Psoas muscle (tissue), 8 donors: Measurements from ENCODE around the gene LIMA1. TPM values are rescaled to one million over a fixed set of nuclear protein-coding genes. Genes with fewer than 3 reads are reported as not detected.

Experiments used
- ATAC-seq, 4 donors: fragments of 200-7000 bp; cut with Tn5 transposase; one replicate each; pipeline ENCODE4 v1.9.1; 2020; ENCODE audit warnings: moderate library complexity in 3 of 4, mild to moderate bottlenecking in 2 of 4
- DNase-seq, 2 donors: peaks; one replicate each; pipeline ENCODE4 v3.0.0-alpha.2; 2020
- H3K27ac ChIP-seq: fragments of 200-600 bp; one replicate; pipeline ENCODE4 v1.8.0; 2022
- H3K27me3 ChIP-seq, 3 donors: fragments of 200-600 bp in 1 of 3; one replicate each; pipeline versions ENCODE4 v1.6.1 to v1.8.0; 2013 to 2022; ENCODE audit warnings: low read length in 2 of 3, mild to moderate bottlenecking in 2 of 3, moderate library complexity in 1 of 3; ENCODE audit not compliant: insufficient read depth in 3 of 3
- H3K36me3 ChIP-seq, 2 donors: fragments of 200-600 bp in 1 of 2; one replicate each; pipeline versions ENCODE4 v1.6.1 to v1.8.0; 2013 to 2022; ENCODE audit warnings: low read depth in 1 of 2, mild to moderate bottlenecking in 1 of 2, moderate library complexity in 1 of 2; ENCODE audit not compliant: insufficient read depth in 1 of 2
- H3K4me1 ChIP-seq: fragments of 200-600 bp; one replicate; pipeline ENCODE4 v1.8.0; 2022
- H3K4me3 ChIP-seq: fragments of 200-600 bp; one replicate; pipeline ENCODE4 v1.8.0; 2022; ENCODE audit warnings: mild to moderate bottlenecking
- H3K9me3 ChIP-seq: fragments of 200-600 bp; one replicate; pipeline ENCODE4 v1.8.0; 2022
- CTCF ChIP-seq: fragments of 200-600 bp; IDR thresholded peaks from one replicate; pipeline ENCODE4 v1.8.0; 2022; ENCODE audit warnings: antibody characterized with exemption
- WGBS, 3 donors: extraction: QIAGEN DNeasy Blood & Tissue Kit; methylation state at CpG; one replicate each; pipeline versions ENCODE4 v1.1.6 to v1.1.7; 2013; 5-methylcytosine and 5-hydroxymethylcytosine counted together
- intact Hi-C, 2 donors: fragments of 100-400 bp; cut with DNase I; formaldehyde crosslinking; loops; one replicate each; pipeline versions ENCODE4 v1.11.0 to v1.14.2; 2022
- polyA plus RNA-seq, 3 donors: library from polyadenylated mRNA; stranded (reverse); fragments of 200-250 nt; gene quantifications; one replicate each; pipeline ENCODE4 v1.2.3, GENCODE V29; 2013
- total RNA-seq, 4 donors: library from RNA; stranded (reverse); fragmentation: NEBNext Ultra II Directional in 2 of 4; extraction: Animal tissue kit (Norgen Biotek cat#: 25700) in 2 of 4; gene quantifications; one replicate each; pipeline versions ENCODE4 v1.2.1 to v1.2.4, GENCODE V29; 2021 to 2023
- donor health status: healthy with polysubstance abuse.
- donor health status: DM: no; HTN: no; CAD: no; lungs with moderate emphysema.
- donor health status: Bipolar disorder and iron deficiency.
- donor health status: healthy.
- donor health status: DM: yes; HTN: yes; CAD: no.
- donor health status: DM: no; HTN: no; CAD: no.
- donor health status: DM: no; HTN: no; CAD: no.
- donor health status: DM: yes; HTN: yes; CAD: no.

The LIMA1 gene
- total and polyA plus RNA-seq, 7 donors: 5.6 to 25.3 (median 9.0) TPM

GRCh38 chr12:50196537-50196936, 86.8 kb downstream of the LIMA1 start:
- peaks cover 33% of the 10 kb centered on the region for H3K4me1 ChIP-seq
- peak overlapping the region; percentile 77 for H3K27ac ChIP-seq
- DNase-seq: no peak
- WGBS, 3 donors: 26 to 30% (median 28%) methylated on average over 4 of the region's 4 CpGs
- no peaks in the 10 kb centered on the region for H3K9me3 ChIP-seq
- H3K36me3 ChIP-seq: peaks cover 0 to 85% of the 10 kb centered on the region in 2 donors
- H3K4me3 ChIP-seq: peak overlapping the region; percentile 32
- no peaks in the 10 kb centered on the region for H3K27me3 ChIP-seq
- peak in 1 of 4 donors; percentile 21 for ATAC-seq
- no peak for TF ChIP-seq CTCF
- intact Hi-C loops: no loop called here

GRCh38 chr12:50195832-50196231, 87.5 kb downstream of the LIMA1 start:
- Histone ChIP-seq H3K36me3 (peaks cover 0 to 85% of the 10 kb centered on the region in 2 donors), H3K9me3 (no peaks in the 10 kb centered on the region), H3K27me3 (no peaks in the 10 kb centered on the region), H3K4me1 (peaks cover 33% of the 10 kb centered on the region), H3K4me3 (peak overlapping the region; percentile 32), H3K27ac (peak overlapping the region; percentile 77)
- WGBS, 3 donors: 22 to 32% (median 26%) methylated on average over 4 of the region's 4 CpGs
- intact Hi-C loops: no loop called here
- ATAC-seq: peak; percentile 58 to 88 (median 82)
- DNase-seq: no peak
- no peak for TF ChIP-seq CTCF

- intact Hi-C loops: no loop called here
- WGBS, 3 donors: 84 to 97% (median 91%) methylated on average over 5 of the region's 5 CpGs
- H3K36me3 ChIP-seq: peaks cover 0 to 79% of the 10 kb centered on the region in 2 donors
Observed at GRCh38 chr12:50192908-50193307, 90.4 kb downstream of the LIMA1 start.

GRCh38 chr12:50192236-50192635, 91.1 kb downstream of the LIMA1 start:
- H3K9me3 ChIP-seq: no peaks in the 10 kb centered on the region
- no peak overlapping the region for H3K27ac ChIP-seq
- H3K36me3 ChIP-seq: peaks cover 0 to 75% of the 10 kb centered on the region in 2 donors
- ATAC-seq: no peak
- no peak for TF ChIP-seq CTCF
- H3K27me3 ChIP-seq: no peaks in the 10 kb centered on the region
- no peak for DNase-seq
- WGBS, 3 donors: 97% methylated on average over 4 of the region's 4 CpGs
- H3K4me3 ChIP-seq: no peak overlapping the region
- H3K4me1 ChIP-seq: peaks cover 41% of the 10 kb centered on the region
- intact Hi-C loops: no loop called here

More at GRCh38 chr12:50192908-50193307, 90.4 kb downstream of the LIMA1 start:
- Histone ChIP-seq H3K27ac (no peak overlapping the region), H3K9me3 (no peaks in the 10 kb centered on the region), H3K27me3 (no peaks in the 10 kb centered on the region), H3K4me1 (peaks cover 41% of the 10 kb centered on the region), H3K4me3 (no peak overlapping the region)
- ATAC-seq (no peak), DNase-seq (no peak)
- TF ChIP-seq CTCF: no peak

GRCh38 chr12:50190859-50191258, 92.5 kb downstream of the LIMA1 start:
- Histone ChIP-seq H3K27me3 (no peaks in the 10 kb centered on the region), H3K4me3 (no peak overlapping the region), H3K9me3 (no peaks in the 10 kb centered on the region), H3K27ac (no peak overlapping the region), H3K4me1 (peaks cover 33% of the 10 kb centered on the region), H3K36me3 (peaks cover 0 to 66% of the 10 kb centered on the region in 2 donors)
- intact Hi-C loops: no loop called here
- 91 to 96% (median 91%) methylated on average over 1 of the region's 1 CpG for WGBS, 3 donors
- DNase-seq (no peak), ATAC-seq (no peak)
- TF ChIP-seq CTCF: no peak
